Renal cortex interstitium (tissue), 11 donors: Measurements from ENCODE around the gene HNRNPL. TPM values are rescaled to one million over a fixed set of nuclear protein-coding genes. Genes with fewer than 3 reads are reported as not detected.
"Not testable (repeated sequence)": the region's sequence is repeated elsewhere in the genome, so short reads cannot be mapped to it uniquely, and the experiment has no call there.

Source experiments
- DNase-seq, 11 donors: peaks; one replicate each; pipeline ENCODE4 v3.0.0-alpha.2; 2013; ENCODE audit warnings: low read depth in 9 of 11, low spot score in 4 of 11; ENCODE audit errors: extremely low read depth in 1 of 11
- polyA plus RNA-seq, 3 donors: library from polyadenylated mRNA; unstranded; fragments of 120-200 nt; gene quantifications; one replicate each; pipeline ENCODE4 v1.2.1, GENCODE V29; 2013; ENCODE audit not compliant: insufficient read length in 3 of 3

Gene HNRNPL
- polyA plus RNA-seq, 3 donors = 449 to 563 (median 527) TPM

DNA sequence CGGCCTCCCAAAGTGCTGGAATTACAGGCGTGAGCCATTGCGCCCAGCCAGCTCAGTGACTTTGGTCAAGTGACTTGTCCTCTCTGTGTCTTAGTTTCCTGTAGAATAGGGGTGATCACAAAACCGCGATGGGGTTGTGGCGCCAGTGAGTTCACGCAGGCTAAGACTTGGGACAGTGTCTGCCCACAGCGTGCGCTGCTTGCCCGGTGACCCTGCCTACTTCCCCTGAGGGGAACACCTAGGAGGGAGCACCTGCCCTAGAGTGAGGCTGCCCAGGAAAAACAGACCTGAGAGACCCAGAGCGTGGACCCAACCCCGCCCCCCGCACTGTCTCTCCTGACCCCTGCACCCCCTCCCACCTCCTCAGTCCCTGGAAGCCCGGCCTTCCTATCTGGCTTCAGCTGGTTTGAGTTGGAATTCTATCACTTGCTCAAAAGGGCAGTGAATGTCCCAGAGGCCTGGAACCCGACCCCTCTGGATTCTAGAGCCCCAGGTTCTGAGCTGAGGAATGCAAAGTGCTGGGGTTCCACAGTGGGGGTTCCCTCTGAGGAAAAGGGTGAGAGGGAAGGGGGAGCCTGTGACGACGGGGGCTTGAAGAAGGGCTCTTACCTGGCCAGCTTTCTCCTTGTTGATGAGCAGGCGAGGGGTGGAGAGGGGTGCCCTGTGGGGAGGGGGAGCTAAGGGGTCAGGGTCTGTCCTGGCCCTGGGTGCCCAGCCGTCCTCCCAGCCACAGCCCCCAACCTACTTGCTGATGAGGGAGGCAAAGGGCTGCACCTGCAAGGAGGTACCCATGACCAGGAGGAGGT is 30.5 kb upstream of the HNRNPL start:
- no peak for DNase-seq

- no peak for DNase-seq
These were observed 29.6 kb upstream of the HNRNPL start for GRCh38 chr19:38879400-38879751.

GRCh38 chr19:38878575-38879399 is 29.0 kb upstream of the HNRNPL start:
- no peak for DNase-seq

- no peak for DNase-seq
These were observed 28.2 kb upstream of the HNRNPL start, which contains the start of gene RINL for GRCh38 chr19:38877781-38878574. Gene RINL (minus strand): TSS chr19:38878275. CDS start chr19:38876742, 1,533 bp downstream.

DNA sequence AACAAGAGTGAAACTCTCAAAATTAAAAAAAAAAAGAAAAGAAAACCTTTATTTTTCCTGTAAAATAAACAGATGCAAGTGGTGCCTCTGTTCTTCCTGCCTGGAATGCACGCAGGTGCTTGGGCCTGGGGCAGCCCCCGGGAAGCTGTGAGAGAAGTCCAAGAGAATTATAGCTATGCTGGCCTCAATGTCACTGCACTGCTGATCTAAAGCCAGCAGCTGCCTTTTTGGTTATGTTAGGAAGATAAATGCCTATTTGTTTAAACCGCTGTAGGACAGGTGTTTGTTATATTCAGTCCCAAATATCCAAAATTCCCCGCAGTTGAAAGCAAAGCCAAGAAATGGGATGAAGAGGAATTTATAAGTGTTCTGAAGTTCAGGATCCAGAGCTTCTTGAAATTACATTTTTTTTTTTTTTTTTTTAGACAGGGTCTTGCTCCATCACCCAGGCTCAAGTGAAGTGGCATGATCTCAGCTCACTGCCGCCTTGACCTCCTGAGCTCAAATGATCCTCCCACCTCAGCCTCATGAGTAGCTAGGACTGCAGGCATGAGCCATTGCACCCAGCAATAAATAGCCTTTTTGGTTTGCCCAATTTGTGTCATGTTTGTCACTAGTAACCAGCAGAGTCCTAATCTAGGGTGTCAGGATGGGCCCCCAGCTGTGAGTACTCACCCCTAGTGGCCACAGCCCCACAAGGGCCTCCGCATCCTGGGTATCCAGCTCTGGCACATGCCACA is 26.0 kb upstream of the HNRNPL start:
- no peak for DNase-seq

DNA sequence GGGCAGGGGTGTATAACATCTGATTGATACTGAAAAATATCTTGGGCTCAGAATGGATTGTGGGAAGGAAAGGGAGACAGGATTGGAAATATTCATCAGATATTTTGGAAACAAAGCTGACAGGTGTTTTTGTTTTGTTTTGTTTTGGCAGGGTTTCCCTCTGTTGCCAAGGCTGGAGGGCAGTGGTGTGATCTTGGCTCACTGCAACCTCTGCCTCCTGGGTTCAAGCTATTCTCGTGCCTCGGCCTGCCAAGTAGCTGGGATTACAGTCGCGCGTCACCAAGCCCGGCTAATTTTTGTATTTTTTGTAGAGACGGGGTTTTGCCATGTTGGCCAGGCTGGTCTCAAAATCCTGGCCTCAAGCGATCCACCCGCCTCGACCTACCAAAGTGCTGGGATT is 23.6 kb upstream of the HNRNPL start:
- not testable (repeated sequence) for DNase-seq

- no peak for DNase-seq
These were observed 20.8 kb upstream of the HNRNPL start for GRCh38 chr19:38870612-38871011.

DNA sequence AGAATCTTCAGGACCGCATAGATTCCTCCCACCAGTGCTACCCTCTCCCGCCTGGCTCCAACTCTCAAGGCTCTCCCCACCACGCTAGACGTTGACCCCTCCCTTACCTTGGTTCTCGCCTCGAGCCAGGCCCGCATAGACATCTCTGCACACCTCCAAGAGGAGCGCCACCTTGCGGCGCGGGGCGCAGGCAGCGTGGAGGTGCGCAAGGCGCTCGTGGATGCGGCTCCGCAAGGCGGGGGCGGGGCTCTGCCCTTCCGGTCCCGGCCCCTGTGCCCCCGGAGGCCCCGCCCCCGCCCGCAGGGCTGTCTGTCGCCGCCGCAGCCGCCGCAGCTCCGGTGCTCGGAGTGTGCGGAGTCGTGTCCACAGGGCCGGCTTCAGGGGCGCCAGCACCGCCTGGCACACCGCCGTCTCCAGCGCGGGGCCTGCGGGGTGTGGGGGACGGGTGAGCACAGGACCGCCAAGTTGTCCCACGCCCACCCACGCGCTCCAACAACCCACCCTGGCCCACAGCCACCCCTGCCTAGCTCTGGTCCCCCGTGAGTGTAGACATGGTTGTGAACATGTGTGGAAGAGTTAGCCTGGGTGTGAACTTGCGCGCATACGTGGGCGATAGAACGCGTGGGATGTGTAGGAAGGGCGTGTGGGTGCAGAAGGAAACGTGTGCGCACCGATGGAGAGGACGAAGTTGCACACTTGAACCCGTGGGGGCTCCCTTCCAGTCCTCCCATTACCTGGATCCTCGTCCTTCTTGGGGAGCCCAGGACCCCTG is 20.2 kb upstream of the HNRNPL start:
- DNase-seq = no peak

GRCh38 chr19:38869160-38869835 is 19.5 kb upstream of the HNRNPL start:
- DNase-seq = no peak

DNA sequence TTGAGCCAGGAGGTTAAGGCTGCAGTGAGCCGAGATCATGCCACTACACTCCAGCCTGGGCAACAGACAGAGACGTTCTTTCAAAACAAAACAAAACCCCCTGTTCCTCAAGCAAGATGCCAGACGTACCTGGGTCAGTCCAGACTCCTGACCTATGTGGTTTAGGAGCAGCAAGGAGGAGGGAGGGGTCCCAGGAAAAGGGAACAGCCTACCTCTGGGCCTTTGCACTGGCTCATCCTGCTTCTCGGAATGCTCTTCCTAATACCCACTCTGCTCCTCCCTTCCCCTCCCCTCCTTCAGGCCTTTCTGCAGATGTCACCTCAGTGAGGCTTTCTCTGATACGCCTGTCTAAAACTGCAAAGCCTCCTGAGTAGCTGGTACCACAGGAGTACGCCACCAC is 18.8 kb upstream of the HNRNPL start:
- no peak for DNase-seq

DNA sequence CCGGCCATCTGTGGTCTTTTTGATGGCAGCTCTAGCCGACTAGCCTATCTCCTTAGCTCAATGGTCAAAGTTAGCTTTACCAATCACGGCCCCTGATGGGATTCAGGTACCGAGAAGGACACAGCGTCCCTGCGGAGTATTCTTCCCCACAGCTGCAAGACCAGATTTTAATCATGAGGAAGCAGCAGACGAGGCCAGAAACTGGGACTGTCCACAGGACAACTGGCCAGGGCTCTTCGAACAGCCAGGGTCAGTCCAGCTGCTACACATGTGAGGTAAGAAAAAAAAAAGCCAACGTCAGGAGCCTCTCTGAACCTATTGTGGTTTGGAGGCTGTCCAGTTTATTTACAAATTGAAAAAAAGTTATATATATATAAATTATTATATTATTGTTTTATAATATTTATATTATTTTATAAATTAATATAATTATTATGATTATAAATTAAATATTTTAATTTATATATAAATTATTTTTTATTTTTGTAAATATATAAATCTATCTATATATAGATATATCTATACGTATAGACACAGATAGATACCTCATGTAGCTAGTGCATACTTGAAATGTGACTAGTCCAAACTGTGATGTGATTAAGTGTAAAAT is 17.5 kb upstream of the HNRNPL start:
- no peak for DNase-seq

DNA sequence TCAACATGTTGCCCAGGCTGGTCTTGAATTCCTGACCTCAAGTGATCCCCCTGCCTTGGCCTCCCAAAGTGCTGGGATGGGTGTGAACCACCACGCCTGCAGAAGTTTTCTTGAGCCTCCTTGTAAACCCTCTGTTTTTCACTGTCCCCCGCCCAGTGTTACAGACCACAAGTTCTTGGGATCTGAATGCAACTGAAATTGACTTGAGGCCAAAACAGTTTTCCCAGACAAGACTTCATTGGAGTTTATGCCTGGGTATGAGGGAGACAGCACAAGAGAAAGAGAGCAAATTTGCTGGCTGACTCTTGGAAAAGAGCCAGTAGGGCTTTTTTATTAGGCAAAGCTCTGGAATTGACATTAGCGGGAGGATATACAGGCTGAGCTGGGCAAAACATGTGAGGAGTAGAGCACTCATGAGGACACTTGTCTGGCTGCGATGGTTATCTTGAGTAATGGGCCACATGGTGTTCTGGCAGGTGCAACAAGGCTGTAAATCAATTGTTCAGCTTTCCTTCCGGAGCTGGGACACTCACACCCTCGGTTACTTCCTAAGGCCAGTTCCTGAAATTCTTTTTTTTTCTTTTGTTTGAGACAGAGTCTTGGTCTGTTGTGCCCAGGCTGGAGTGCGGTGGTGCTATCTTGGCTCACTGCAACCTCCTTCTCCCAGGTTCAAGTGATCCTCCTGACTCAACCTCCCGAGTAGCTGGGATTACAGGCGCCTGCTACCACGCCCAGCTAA is 12.7 kb upstream of the HNRNPL start:
- DNase-seq = no peak

DNA sequence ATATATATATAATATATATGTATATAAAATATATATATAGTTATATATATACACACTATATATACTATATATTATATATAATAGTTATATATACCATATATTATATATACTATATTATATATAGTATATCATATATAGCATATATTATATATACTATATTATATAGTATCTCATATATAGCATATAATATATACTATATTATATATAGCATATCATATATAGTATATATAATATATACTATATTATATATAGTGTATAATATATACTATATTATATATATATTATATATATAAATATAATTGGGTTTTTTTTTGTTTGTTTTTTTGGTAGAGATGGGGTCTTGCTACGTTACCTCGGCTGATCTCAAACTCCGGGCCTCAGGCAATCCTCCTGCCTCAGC is 11.6 kb upstream of the HNRNPL start:
- DNase-seq = no peak

DNA sequence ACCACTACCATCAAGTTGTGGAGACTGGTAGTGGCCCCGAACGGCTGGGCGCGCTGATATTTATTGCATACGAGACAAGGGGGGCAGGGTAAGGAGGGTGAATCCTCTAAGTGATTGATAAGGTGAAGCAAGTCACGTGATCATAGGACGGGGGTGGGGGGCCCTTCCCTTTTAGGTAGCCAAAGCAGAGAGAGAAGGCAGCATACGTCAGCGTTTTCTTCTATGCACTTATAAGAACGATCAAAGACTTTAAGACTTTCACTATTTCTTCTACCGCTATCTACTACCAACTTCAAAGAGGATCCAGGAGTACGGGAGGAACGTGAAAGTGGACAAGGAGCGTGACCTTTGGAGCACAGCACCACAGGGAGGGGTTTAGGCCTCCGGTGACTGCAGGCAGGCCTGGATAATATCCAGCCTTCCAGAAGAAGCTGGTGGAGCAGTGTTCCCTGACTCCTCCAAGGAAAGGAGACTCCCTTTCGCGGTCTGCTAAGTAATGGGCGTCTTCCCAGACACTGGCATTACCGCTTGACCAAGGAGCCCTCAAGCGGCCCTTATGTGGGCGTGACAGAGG is 9.9 kb upstream of the HNRNPL start:
- DNase-seq = not testable (repeated sequence)

GRCh38 chr19:38856813-38857212 is 7.0 kb upstream of the HNRNPL start:
- no peak for DNase-seq

DNA sequence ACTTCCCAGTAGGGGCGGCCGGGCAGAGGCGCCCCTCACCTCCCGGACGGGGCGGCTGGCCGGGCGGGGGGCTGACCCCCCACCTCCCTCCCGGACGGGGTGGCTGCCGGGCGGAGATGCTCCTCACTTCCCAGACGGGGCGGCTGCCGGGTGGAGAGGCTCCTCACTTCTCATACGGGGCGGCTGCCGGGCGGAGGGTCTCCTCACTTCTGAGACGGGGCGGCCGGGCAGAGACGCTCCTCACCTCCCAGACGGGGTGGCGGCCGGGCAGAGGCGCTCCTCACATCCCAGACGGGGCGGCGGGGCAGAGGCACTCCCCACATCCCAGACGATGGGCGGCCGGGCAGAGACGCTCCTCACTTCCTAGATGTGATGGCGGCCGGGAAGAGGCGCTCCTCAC is 6.0 kb upstream of the HNRNPL start:
- DNase-seq = not testable (repeated sequence)
